Fibroblast of peridontal ligament (primary cell): Measurements from ENCODE around the gene SOBP.
"Not testable (repeated sequence)": the region's sequence is repeated elsewhere in the genome, so short reads cannot be mapped to it uniquely, and the experiment has no call there.

Experiments
- DNase-seq: peaks from one replicate; pipeline ENCODE4 v3.0.0-alpha.2; 2010; ENCODE audit errors: extremely low read depth

The SOBP gene

GRCh38 chr6:107488174-107488874, 1.6 kb upstream of the SOBP start:
- peak; percentile 17 for DNase-seq

GRCh38 chr6:107488875-107489635, 862 bp upstream of the SOBP start:
- DNase-seq = peak; percentile 30

DNA sequence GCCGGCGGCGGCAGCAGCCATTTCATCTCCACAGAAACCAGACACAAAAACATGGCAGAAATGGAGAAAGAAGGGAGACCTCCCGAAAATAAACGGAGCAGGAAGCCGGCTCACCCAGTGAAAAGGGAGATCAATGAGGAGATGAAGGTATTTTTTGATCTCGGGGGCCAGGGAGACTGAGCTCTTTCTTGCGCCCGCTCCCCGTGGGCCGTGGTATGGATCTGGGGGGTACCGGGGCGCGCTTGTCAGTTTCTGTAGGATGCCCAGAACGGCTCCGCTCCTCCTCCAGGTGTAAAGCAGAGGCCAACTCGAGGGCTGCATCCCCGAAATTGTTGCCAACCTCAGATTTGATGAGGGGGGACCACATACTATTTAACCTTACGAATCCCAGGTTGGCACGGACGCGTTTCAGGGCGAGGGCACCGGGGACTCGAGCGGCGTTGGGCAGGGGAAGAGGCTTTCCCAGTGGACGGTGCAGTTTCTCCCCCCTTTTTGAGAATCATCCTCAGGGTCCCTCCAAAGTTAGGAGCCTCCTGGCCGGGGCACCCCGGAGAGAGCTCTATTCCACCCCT, 735 bp downstream of the SOBP start:
- peak; percentile 12 for DNase-seq

- peak; percentile 14 for DNase-seq
Observed at GRCh38 chr6:107491138-107491609, 1.3 kb downstream of the SOBP start.

DNA sequence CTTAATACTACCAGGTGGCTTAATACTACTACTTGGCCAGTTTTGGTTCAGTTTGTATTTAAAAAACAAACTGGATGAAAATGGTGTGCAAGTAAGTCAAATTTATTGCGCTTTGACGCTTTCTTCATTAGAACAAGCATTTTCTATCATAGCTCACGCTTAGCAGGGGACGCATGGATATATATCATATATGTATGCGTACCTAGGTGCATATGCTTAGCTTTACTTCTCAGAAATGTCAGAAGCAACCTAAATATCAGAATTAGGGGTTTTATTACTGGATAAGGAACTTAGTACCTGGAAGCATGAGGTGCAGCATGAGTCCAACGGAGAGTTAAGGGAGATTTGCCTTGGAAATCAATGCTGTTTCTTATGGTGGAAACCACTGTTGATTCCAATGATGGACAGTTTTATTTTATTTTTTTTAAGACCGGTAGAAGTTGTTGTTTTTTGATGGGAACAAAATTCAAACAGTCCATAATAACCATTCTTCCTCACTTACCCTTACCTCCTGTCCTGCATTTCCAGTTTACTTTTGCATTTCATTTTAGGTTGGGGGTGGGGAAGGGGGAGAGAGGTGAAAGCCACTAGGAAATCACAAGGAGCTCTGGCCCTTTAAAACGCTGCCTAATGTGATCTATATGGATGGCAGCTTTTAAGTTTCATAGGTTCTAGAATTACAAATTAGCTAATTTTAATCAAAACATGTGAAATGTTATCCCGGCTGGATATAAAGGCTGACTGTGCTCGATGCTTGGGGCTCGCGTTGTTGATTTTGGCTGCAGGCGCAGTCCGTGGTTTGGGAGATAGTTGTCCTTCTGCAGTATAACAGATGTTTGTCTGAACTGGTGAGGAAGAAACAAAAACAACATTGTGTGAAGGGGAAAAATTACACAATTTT, 2.1 kb downstream of the SOBP start:
- DNase-seq = peak; percentile 79

DNA sequence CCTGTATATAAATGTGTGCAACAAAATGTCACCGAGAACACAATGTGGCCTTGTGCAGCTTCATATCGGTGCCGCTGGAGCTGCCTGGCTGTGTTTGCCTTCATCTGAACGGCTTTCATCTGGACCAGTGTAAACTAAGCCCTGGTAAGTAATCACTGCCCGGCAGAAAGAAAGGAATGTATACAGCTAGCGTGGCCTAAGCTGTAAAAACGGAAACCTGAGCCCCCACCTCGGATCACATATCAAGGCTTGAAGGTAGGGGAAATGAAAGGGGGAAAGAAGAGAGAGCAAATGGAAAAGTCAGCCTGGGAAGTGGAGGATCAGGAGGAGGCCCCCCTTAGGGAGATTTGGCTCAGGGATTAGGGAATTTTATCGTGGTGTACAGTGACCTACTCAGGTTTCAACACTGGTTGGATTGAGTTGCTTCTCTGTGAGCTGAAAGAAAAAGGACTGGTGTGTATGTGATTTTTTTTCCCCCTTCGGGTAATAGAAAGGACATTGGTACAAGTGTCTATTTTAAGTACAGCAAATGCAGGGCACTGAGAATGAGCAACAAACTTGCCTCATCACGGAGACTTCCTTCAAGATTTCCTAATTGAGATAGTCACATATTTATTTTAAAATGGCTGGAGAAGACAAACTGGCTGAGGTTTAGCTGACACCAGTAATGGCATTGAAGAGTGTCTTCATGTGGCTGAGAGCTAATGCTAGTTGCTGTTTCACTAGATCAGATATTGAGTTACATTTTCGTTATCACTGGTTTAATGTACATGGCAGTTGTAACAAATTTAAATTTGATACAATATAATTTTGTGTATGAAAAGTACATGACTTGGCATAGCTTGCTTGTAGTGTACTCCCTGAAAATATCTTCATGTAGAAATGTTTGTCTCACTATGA, 3.5 kb downstream of the SOBP start:
- DNase-seq = peak; percentile 54

DNA sequence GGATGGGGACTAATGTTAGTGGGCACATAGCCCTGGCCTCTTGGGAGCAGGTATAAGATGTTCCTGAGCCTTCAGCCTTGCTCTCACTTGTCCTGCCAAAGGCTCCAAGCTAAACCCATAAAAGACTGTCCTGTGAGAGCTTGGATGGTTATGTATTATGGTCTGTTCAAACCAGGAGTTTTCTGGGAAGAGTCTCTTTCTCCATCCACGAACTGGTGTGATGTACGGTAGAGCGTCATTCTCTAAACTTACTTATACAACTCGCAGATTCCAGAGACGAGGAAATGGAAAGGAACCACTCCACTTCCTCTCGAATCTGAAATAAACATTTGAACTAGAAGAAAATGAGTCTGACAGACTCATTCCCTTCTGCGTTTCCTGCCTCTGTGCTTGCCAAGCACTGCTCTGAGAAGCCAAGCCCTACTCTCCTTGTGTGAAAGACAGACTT, 5.3 kb downstream of the SOBP start:
- DNase-seq = peak; percentile 71

GRCh38 chr6:107495971-107496370, 6.1 kb downstream of the SOBP start:
- DNase-seq = no peak

GRCh38 chr6:107496892-107497684, 7.2 kb downstream of the SOBP start:
- no peak for DNase-seq

GRCh38 chr6:107504270-107505026, 14.5 kb downstream of the SOBP start:
- DNase-seq = no peak

GRCh38 chr6:107506145-107506544, 16.2 kb downstream of the SOBP start:
- DNase-seq = peak; percentile 18

GRCh38 chr6:107509506-107509905, 19.6 kb downstream of the SOBP start:
- peak; percentile 74 for DNase-seq

DNA sequence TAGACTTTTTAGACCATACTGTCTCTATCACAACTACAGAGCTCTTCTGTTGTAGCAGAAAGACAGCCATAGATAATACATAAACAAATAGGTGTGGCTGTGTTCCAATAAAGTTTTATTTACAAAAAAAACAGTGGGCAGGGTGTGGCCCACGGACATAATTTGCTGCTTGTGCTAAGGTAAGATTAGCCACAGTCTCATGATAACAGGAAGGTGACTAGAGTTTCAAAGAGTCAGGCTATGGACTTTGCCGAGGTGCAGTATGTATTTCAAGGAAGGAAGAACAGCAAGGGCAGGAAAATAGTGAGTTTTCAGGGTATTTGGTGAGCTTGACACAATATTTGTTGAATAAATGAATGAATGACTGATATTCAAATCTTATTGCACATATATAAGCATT, 20.2 kb downstream of the SOBP start:
- DNase-seq = no peak

DNA sequence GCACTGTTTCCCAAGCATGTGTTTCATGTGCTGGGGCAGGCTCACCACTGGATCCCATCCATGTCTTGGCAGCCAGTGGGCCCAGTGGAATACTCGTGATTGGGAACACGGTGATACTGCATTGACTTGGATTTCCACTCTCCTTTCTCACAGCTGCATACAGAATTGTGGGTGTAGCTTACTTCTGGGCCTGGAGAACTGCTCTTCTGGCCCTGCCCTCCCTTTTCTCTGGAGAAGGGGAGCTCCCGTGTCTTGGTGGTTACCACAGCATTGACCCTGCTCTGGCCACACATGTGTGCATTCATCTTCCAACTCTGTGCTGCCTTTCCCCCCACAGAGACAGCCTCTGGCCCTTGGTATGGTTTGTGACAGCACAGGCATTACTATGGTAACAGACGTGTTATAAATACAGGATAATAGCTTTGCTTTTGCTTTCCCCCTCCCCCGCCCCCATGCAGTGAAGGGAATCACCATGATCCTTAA, 21.6 kb downstream of the SOBP start:
- DNase-seq = no peak

DNA sequence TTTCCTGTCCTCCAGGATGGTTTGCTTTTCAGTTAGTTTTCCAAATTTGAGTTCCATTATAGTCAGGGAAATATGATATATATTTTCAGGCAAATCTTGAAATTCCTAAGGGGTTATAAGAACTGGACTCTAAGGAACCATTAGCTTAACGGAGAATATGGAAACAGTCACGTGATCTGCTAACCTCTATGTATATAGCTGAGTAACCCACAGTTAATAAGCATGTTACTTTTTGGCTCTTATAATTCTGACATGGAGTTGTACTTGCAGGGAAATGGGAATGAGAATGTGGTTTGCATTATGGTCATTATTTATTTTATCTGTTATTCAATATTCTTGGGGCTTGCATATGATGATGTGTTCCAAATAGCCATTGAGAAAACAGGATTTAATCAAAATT, 23.3 kb downstream of the SOBP start:
- DNase-seq = peak; percentile 64

- DNase-seq = no peak
Observed at GRCh38 chr6:107515955-107516354, 26.0 kb downstream of the SOBP start.

DNA sequence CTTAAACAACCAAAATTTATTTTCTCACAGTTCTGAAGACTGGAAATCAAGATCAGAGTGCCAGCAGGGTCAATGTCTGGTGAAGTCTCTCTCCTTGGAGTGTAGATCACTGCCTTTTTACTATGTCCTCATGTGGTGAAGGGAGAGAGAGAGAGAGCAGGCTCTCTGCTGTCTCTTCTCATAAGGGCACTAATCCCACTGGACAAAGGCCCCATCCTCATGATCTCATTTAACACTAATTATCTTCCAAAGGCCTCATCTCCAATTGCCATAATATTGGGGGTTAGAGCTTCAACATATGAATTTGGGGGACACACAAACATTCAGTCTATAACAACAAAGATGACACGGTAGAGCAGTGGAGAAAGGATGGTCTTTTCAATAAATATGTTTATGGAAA, 27.4 kb downstream of the SOBP start:
- DNase-seq = no peak

DNA sequence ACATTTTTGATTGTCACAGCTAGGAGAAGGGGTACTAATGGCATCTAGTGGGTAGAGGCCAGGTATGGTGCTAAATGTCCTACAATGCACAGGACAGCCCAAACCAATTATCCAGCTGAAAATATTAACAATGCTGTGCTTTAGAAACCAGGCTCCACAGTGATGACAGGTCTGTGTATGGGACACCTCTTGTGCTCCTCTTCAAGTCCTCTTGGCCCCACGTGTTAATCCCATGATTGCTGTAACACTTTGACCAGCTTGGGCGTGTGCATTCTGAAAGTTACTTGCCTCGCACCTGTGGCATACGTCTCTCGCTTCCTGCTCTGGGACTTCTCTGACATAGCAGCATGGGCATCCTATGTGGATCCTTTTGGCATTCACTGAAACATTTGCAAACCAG, 29.3 kb downstream of the SOBP start:
- DNase-seq = not testable (repeated sequence)

GRCh38 chr6:107520706-107521105, 30.8 kb downstream of the SOBP start:
- not testable (repeated sequence) for DNase-seq
